Measurements from ENCODE around the gene MPIG6B.
A peak's percentile ranks its signal among the peaks of the same experiment; 100 is the strongest.

MPIG6B gene

DNA sequence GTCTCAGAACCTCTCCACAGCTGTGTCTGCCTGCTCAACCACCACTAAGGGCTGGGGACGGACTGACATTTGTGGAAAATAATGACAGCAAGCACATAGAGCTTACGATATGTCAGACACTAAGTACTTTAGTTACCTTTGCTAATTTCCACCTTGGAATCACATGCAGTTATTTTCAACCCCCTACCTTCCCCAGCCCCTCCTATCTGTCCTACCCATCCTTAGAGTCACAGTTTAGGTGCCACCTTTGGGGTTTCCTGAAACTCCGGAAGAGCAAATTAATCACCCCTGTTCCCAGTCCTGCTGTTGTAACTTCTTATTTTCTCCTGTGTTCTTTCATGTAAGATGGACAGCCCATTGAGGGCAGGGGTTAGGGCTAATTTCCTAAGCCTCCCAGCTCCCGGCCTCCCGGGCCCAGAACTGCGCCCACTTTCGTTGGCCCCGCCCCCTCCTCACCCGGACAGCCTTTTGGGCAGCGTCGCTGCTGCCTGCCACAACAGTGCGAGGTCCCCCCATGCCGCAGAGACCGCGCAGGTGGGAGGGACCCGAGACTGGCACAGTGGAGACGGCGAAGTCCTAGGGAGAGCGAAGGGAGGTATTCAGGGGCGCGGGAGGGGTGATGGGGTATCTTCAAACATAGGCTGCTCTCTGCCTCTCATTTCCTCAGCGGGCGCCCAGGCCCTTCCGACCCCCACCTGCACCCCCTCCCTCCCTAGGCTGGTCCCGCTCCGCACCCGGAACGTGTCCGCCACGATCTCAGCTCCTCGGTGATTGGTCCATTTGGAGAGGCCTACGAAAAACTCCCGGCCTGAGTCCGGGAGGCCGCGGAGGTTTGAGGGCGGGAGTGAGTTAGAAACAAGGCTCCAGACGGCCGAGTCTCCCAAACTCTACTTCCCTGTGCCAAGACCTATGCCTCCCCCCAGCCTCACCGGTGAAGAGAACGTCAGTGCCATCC is 4.8 kb downstream of the MPIG6B start:
- TF ChIP-seq MYC (IDR thresholded peaks at IDR 0.05; ENCODE audit: low read depth, low read length) (no peak), POLR2A (IDR thresholded peaks at IDR 0.05; ENCODE audit: extremely low read depth, insufficient read length) (no peak), MAX (IDR thresholded peaks at IDR 0.05; ENCODE audit: low read depth, low read length) (no peak), CTCF (IDR thresholded peaks at IDR 0.05; ENCODE audit: low read depth, low read length) (no peak)
- H3K4me3 ChIP-seq (ENCODE audit: low read depth, low read length), result no peak overlapping the region
- no peak for DNase-seq (ENCODE audit: low read depth)

- DNase-seq (ENCODE audit: low read depth), result no peak
- peak within 1 kb of the TSS; percentile 69 for H3K4me3 ChIP-seq (ENCODE audit: low read depth, low read length)
- TF ChIP-seq CTCF (IDR thresholded peaks at IDR 0.05; ENCODE audit: low read depth, low read length), result no peak
- peak; percentile 6 for TF ChIP-seq POLR2A (IDR thresholded peaks at IDR 0.05; ENCODE audit: extremely low read depth, insufficient read length)
These were observed 5.8 kb downstream of the MPIG6B start, which contains the start of gene DDAH2 for GRCh38 chr6:31728767-31729514. TSS of gene DDAH2 (minus strand) at chr6:31729299. CDS start at chr6:31729161, 138 bp downstream.

- peak; percentile 94 for DNase-seq (ENCODE audit: low read depth)
- TF ChIP-seq CTCF (IDR thresholded peaks at IDR 0.05; ENCODE audit: low read depth, low read length), result peak; percentile 83
- TF ChIP-seq MAX (IDR thresholded peaks at IDR 0.05; ENCODE audit: low read depth, low read length), result peak; percentile 28
- peak; percentile 6 for TF ChIP-seq POLR2A (IDR thresholded peaks at IDR 0.05; ENCODE audit: extremely low read depth, insufficient read length)
- peak; percentile 66 for TF ChIP-seq MYC (IDR thresholded peaks at IDR 0.05; ENCODE audit: low read depth, low read length)
- peak overlapping the region; percentile 69 for H3K4me3 ChIP-seq (ENCODE audit: low read depth, low read length)
These were observed 6.4 kb downstream of the MPIG6B start for GRCh38 chr6:31729515-31729978.

DNA sequence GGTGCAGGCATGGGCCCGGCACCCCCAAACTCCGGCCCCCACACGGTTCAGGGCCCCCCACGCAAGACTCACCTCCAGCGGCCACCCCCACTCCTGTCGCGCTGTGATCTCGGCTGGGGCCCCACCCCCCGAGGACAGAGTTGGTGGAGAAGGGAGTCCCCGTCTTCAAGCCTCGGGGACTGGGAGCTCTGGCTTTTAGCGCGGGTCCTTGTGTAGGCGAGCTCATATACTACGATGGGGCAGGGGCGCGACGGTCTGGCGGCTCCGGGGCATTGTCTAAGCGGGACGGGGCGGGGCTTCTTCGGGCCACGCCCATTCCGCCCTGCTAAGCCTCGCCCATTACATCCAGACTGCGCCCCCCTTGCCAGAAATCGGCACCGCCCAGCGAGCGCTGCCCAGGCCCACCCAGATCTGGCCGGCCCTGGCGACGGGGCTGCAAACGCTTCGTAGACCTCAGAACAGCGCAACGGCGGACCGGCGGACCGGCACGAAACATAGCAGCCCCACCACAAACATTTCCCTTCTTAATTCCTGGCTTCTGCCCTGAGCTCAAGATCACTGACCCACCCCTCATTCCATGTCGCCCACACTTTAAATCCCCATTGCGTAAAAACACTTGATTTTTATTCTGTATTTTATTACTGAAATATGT is 6.9 kb downstream of the MPIG6B start:
- DNase-seq (ENCODE audit: low read depth), result peak; percentile 91
- peak; percentile 39; the same call in 1 of the 2 replicates for TF ChIP-seq MAX (IDR thresholded peaks at IDR 0.05; ENCODE audit: low read depth, low read length)
- TF ChIP-seq MYC (IDR thresholded peaks at IDR 0.05; ENCODE audit: low read depth, low read length), result peak; percentile 35; the same call in 1 of the 2 replicates
- TF ChIP-seq POLR2A (IDR thresholded peaks at IDR 0.05; ENCODE audit: extremely low read depth, insufficient read length), result peak; percentile 35
- TF ChIP-seq CTCF (IDR thresholded peaks at IDR 0.05; ENCODE audit: low read depth, low read length), result no peak
- H3K4me3 ChIP-seq (ENCODE audit: low read depth, low read length), result peak overlapping the region; percentile 69

- DNase-seq (ENCODE audit: low read depth), result peak; percentile 32
- peak overlapping the region; percentile 30 for H3K4me3 ChIP-seq (ENCODE audit: low read depth, low read length)
- no peak for TF ChIP-seq MAX (IDR thresholded peaks at IDR 0.05; ENCODE audit: low read depth, low read length)
- no peak for TF ChIP-seq CTCF (IDR thresholded peaks at IDR 0.05; ENCODE audit: low read depth, low read length)
- TF ChIP-seq POLR2A (IDR thresholded peaks at IDR 0.05; ENCODE audit: extremely low read depth, insufficient read length), result no peak
- no peak for TF ChIP-seq MYC (IDR thresholded peaks at IDR 0.05; ENCODE audit: low read depth, low read length)
These were observed 7.5 kb downstream of the MPIG6B start for GRCh38 chr6:31730631-31731086.

Data from NB4 (cell line).